ENCODE measurements around the gene RALY.

Gene RALY

DNA sequence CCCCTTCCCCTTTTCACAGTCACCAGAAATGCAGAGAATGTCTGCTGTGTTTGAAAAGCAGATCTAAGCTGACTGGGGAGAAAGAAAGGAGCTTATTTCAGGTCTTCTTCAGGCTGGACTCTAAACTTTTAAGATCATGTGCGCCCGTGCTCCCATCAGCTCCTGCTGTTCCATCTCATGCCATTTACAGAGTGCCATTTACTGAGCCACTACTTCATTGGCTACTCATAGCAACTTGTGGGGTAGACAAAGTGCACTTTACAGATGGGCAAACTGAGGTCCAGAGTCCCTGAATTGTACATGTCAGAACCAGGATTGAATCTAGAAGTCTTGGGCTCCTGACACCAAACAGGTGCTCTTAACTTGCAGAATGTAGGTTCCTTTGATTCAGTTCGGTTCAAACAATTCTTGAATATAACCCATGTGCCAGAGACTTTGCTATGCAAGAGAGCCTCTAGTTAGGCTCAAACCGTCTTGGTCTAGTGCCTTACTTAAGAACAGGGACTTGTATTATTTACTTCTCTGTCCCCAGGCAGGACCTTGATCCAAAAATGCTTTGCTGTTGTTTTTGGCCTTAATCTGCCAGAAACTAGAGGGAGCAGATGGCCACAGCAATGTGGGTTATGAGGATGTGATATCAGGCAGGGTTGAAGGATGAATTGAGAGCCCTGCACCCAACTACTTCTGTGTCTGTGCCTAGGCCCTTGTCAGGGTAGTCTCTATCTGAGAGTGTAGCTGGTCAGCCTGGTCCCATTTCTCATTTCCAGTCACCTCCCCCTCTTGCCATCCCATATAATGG lies 56.4 kb downstream of the RALY start:
- no peak for DNase-seq (ENCODE audit: extremely low spot score)
- CTCF ChIA-PET: no interaction called here
- TF ChIP-seq ZNF384 (IDR thresholded peaks at IDR 0.05): no peak
- TF ChIP-seq L3MBTL2 (conservative IDR thresholded peaks at IDR 0.05): no peak
- no peak for TF ChIP-seq LEF1 (IDR thresholded peaks at IDR 0.05; ENCODE audit: borderline replicate concordance)
- TF ChIP-seq BHLHE40 (IDR thresholded peaks at IDR 0.05; ENCODE audit: borderline replicate concordance): no peak
- TF ChIP-seq NFRKB (IDR thresholded peaks at IDR 0.05): no peak
- TF ChIP-seq TARDBP (IDR thresholded peaks at IDR 0.05): no peak
- no peak for TF ChIP-seq FOXM1 (IDR thresholded peaks at IDR 0.05; ENCODE audit: borderline replicate concordance)
- TF ChIP-seq SUZ12 (IDR thresholded peaks at IDR 0.05): no peak
- TF ChIP-seq HDGF (IDR thresholded peaks at IDR 0.05; ENCODE audit: borderline replicate concordance): no peak
- TF ChIP-seq FOXK2 (IDR thresholded peaks at IDR 0.05): no peak
- no peak for TF ChIP-seq CTBP1 (IDR thresholded peaks at IDR 0.05; ENCODE audit: borderline replicate concordance)
- TF ChIP-seq SP1 (IDR thresholded peaks at IDR 0.05): no peak
- TF ChIP-seq, protein P1, sequence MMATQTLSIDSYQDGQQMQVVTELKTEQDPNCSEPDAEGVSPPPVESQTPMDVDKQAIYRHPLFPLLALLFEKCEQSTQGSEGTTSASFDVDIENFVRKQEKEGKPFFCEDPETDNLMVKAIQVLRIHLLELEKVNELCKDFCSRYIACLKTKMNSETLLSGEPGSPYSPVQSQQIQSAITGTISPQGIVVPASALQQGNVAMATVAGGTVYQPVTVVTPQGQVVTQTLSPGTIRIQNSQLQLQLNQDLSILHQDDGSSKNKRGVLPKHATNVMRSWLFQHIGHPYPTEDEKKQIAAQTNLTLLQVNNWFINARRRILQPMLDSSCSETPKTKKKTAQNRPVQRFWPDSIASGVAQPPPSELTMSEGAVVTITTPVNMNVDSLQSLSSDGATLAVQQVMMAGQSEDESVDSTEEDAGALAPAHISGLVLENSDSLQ (IDR thresholded peaks at IDR 0.05): no peak
- TF ChIP-seq ELF4 (IDR thresholded peaks at IDR 0.05): no peak
- no peak for TF ChIP-seq FOXA1 (IDR thresholded peaks at IDR 0.05)
- no peak for TF ChIP-seq ARNT (IDR thresholded peaks at IDR 0.05)
- POLR2A ChIA-PET: no interaction called here

DNA sequence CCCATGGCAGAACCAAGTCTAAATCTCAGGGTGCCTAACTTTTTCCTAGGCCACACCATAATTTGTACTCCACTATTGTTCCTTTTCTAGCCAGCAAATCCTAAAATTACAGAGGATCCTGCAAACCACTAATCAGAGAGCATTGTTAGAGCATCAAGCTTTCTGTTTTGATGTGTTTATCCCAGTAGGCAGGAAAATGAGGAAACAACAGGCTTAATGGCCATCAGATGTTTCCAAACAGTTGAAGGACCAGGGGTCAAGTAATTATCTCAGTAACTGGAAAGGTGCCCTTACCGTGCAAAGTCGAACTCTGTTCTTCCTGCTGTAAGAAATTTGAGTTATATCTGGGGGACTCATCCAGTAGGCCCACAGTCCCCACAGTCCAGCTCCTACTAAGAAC lies 58.7 kb downstream of the RALY start:
- no peak for DNase-seq (ENCODE audit: extremely low spot score)
- CTCF ChIA-PET: no interaction called here
- POLR2A ChIA-PET: interaction anchor here (1.0 kb wide), 1 partner anchor 59 kb away, joined by 3 read pairs; no protein-coding TSS in a partner anchor
- TF ChIP-seq HDGF (IDR thresholded peaks at IDR 0.05; ENCODE audit: borderline replicate concordance): no peak
- no peak for TF ChIP-seq ARNT (IDR thresholded peaks at IDR 0.05)
- TF ChIP-seq FOXM1 (IDR thresholded peaks at IDR 0.05; ENCODE audit: borderline replicate concordance): no peak
- no peak for TF ChIP-seq SP1 (IDR thresholded peaks at IDR 0.05)
- TF ChIP-seq LEF1 (IDR thresholded peaks at IDR 0.05; ENCODE audit: borderline replicate concordance): no peak
- no peak for TF ChIP-seq CTBP1 (IDR thresholded peaks at IDR 0.05; ENCODE audit: borderline replicate concordance)
- no peak for TF ChIP-seq FOXK2 (IDR thresholded peaks at IDR 0.05)
- TF ChIP-seq ELF4 (IDR thresholded peaks at IDR 0.05): no peak
- no peak for TF ChIP-seq SUZ12 (IDR thresholded peaks at IDR 0.05)
- no peak for TF ChIP-seq NFRKB (IDR thresholded peaks at IDR 0.05)
- TF ChIP-seq BHLHE40 (IDR thresholded peaks at IDR 0.05; ENCODE audit: borderline replicate concordance): no peak
- TF ChIP-seq L3MBTL2 (conservative IDR thresholded peaks at IDR 0.05): no peak
- no peak for TF ChIP-seq FOXA1 (IDR thresholded peaks at IDR 0.05)
- no peak for TF ChIP-seq ZNF384 (IDR thresholded peaks at IDR 0.05)

DNA sequence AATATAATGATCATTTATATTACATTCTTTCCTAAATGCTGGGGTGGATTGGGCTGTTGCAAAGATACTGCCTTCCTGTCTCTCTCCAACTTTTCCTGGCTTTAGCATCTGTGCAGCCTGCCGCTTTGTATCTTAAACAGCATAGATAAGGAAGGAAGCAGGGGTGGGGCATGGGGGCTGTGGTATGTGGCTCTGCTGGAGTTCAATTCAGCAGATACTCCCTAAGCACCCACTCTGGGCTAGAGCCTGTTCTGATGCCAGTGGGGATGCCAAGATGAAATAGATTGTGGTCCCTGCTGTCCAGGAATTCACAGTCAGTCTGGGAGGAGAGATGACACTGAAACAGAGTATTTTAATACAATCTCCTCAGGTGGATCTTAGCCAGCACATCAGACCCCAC lies 61.6 kb downstream of the RALY start:
- CTCF ChIA-PET: no interaction called here
- no peak for DNase-seq (ENCODE audit: extremely low spot score)
- TF ChIP-seq CTBP1 (IDR thresholded peaks at IDR 0.05; ENCODE audit: borderline replicate concordance) (no peak), HDGF (IDR thresholded peaks at IDR 0.05; ENCODE audit: borderline replicate concordance) (no peak), FOXK2 (IDR thresholded peaks at IDR 0.05) (no peak), L3MBTL2 (conservative IDR thresholded peaks at IDR 0.05) (no peak), ZNF384 (IDR thresholded peaks at IDR 0.05) (no peak), ARNT (IDR thresholded peaks at IDR 0.05) (no peak), NFRKB (IDR thresholded peaks at IDR 0.05) (no peak), FOXM1 (IDR thresholded peaks at IDR 0.05; ENCODE audit: borderline replicate concordance) (no peak), ELF4 (IDR thresholded peaks at IDR 0.05) (no peak), TARDBP (IDR thresholded peaks at IDR 0.05) (no peak), LEF1 (IDR thresholded peaks at IDR 0.05; ENCODE audit: borderline replicate concordance) (no peak), SUZ12 (IDR thresholded peaks at IDR 0.05) (no peak), SP1 (IDR thresholded peaks at IDR 0.05) (no peak), FOXA1 (IDR thresholded peaks at IDR 0.05) (no peak), BHLHE40 (IDR thresholded peaks at IDR 0.05; ENCODE audit: borderline replicate concordance) (no peak)
- TF ChIP-seq, protein P1 (IDR thresholded peaks at IDR 0.05): no peak
- POLR2A ChIA-PET: no interaction called here

DNA sequence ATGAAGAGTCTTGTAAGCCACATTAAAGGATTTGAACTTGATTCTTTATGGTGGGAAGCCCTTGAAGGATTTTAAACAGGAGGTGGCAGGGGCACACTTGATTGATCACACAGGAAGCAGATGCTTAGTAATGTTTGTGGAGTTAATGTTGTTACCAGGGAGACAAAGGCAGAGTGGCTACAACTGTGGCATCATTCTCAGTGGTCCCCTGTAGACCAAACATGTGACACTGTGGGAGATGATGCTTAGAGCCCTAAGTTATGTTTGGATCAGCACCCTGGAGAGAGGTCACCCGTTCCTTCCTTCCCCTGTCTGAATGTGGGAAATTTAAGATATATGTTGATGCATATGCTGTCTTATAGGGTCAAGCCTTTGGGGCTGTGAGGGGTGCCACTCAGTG lies 65.1 kb downstream of the RALY start:
- TF ChIP-seq SUZ12 (IDR thresholded peaks at IDR 0.05) (no peak), L3MBTL2 (conservative IDR thresholded peaks at IDR 0.05) (no peak), FOXA1 (IDR thresholded peaks at IDR 0.05) (no peak), SP1 (IDR thresholded peaks at IDR 0.05) (no peak), BHLHE40 (IDR thresholded peaks at IDR 0.05; ENCODE audit: borderline replicate concordance) (no peak), HDGF (IDR thresholded peaks at IDR 0.05; ENCODE audit: borderline replicate concordance) (no peak), ZNF384 (IDR thresholded peaks at IDR 0.05) (no peak), TARDBP (IDR thresholded peaks at IDR 0.05) (no peak), LEF1 (IDR thresholded peaks at IDR 0.05; ENCODE audit: borderline replicate concordance) (no peak), NFRKB (IDR thresholded peaks at IDR 0.05) (no peak), FOXK2 (IDR thresholded peaks at IDR 0.05) (no peak), FOXM1 (IDR thresholded peaks at IDR 0.05; ENCODE audit: borderline replicate concordance) (no peak), ELF4 (IDR thresholded peaks at IDR 0.05) (no peak), ARNT (IDR thresholded peaks at IDR 0.05) (no peak), CTBP1 (IDR thresholded peaks at IDR 0.05; ENCODE audit: borderline replicate concordance) (no peak)
- TF ChIP-seq, protein P1 (IDR thresholded peaks at IDR 0.05): no peak
- DNase-seq (ENCODE audit: extremely low spot score): no peak
- ChIA-PET CTCF (interaction anchor here (0.9 kb wide), 1 partner anchor 34 kb away, joined by 4 read pairs; no protein-coding TSS in a partner anchor), POLR2A (no interaction called here)

DNA sequence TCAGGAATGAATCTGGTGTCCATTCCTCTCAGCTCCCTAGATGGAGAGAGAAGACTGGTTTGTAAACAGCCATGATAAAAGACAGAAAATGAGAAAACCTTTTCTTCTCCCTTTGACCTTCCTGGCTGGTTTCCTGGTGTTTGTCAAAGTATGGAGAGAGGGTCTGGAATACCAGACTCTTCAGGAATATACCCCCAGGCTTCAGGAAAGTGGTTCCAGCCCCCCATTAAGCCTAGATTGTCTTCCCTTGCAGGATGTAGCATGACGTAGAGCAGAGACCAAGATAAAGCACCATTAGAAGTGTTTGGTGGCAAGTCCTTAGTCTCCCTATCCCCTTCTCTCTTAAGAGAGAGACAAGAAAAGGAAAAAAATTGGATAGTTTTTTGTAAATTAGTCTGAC lies 67.3 kb downstream of the RALY start:
- POLR2A ChIA-PET: no interaction called here
- CTCF ChIA-PET: no interaction called here
- no peak for DNase-seq (ENCODE audit: extremely low spot score)
- TF ChIP-seq, protein P1 (IDR thresholded peaks at IDR 0.05): no peak
- TF ChIP-seq L3MBTL2 (conservative IDR thresholded peaks at IDR 0.05) (no peak), ZNF384 (IDR thresholded peaks at IDR 0.05) (no peak), FOXK2 (IDR thresholded peaks at IDR 0.05) (no peak), NFRKB (IDR thresholded peaks at IDR 0.05) (no peak), SUZ12 (IDR thresholded peaks at IDR 0.05) (no peak), FOXM1 (IDR thresholded peaks at IDR 0.05; ENCODE audit: borderline replicate concordance) (no peak), FOXA1 (IDR thresholded peaks at IDR 0.05) (no peak), TARDBP (IDR thresholded peaks at IDR 0.05) (no peak)
